Astrocyte (in vitro differentiated cells and primary cell): ENCODE results near the gene ATP11A. TPM values are rescaled to one million over a fixed set of nuclear protein-coding genes. Genes with fewer than 3 reads are reported as not detected.
"Not testable (repeated sequence)": the region's sequence is repeated elsewhere in the genome, so short reads cannot be mapped to it uniquely, and the experiment has no call there.

ENCODE experiments used
- DNase-seq: peaks from one replicate; pipeline ENCODE4 v3.0.0-alpha.2; 2010; ENCODE audit warnings: low read depth
- FAIRE-seq: peaks from 2 replicates; lab custom pipeline; 2011; peaks lifted over from hg19 to GRCh38; lab: Jason Lieb, UNC
- H2AFZ ChIP-seq: 2 replicates; pipeline ENCODE4 v1.6.0; 2012; ENCODE audit warnings: low read depth, low read length, inconsistent platforms
- H3K27ac ChIP-seq: 2 replicates; pipeline ENCODE4 v1.5.1; 2011; ENCODE audit warnings: low read depth, low read length, inconsistent platforms
- H3K27me3 ChIP-seq: 2 replicates; pipeline ENCODE4 v1.6.0; 2011; ENCODE audit warnings: low read length, inconsistent platforms; ENCODE audit not compliant: insufficient read depth
- H3K36me3 ChIP-seq: 2 replicates; pipeline ENCODE4 v1.5.1; 2011; ENCODE audit warnings: low read length, inconsistent platforms; ENCODE audit not compliant: insufficient read depth
- H3K4me1 ChIP-seq: 2 replicates; pipeline ENCODE4 v1.5.1; 2011; ENCODE audit warnings: low read length, inconsistent platforms; ENCODE audit not compliant: insufficient read depth
- H3K4me2 ChIP-seq: 2 replicates; pipeline ENCODE4 v1.6.0; 2012; ENCODE audit warnings: low read length, inconsistent platforms
- H3K4me3 ChIP-seq: 2 replicates; pipeline ENCODE4 v1.5.1; 2011; ENCODE audit warnings: low read depth, mild to moderate bottlenecking, low read length, inconsistent platforms; ENCODE audit not compliant: insufficient read depth
- H3K79me2 ChIP-seq: 2 replicates; pipeline ENCODE4 v1.6.0; 2012; ENCODE audit warnings: mild to moderate bottlenecking, low read length, inconsistent platforms; ENCODE audit not compliant: insufficient read depth
- H3K9ac ChIP-seq: 2 replicates; pipeline ENCODE4 v1.6.0; 2012; ENCODE audit warnings: mild to moderate bottlenecking, low read length, inconsistent platforms
- H3K9me3 ChIP-seq: 2 replicates; pipeline ENCODE4 v1.5.1; 2012; ENCODE audit warnings: low read depth, mild to moderate bottlenecking, low read length, inconsistent platforms; ENCODE audit not compliant: insufficient read depth
- H4K20me1 ChIP-seq: 2 replicates; pipeline ENCODE4 v1.6.0; 2012; ENCODE audit warnings: low read length, inconsistent platforms; ENCODE audit not compliant: insufficient read depth
- H3K27ac Mint-ChIP-seq: one replicate; pipeline ENCODE4 v1.8.0; 2021; ENCODE audit warnings: mild to moderate bottlenecking, mixed read lengths; ENCODE audit not compliant: unreplicated experiment
- H3K27me3 Mint-ChIP-seq: one replicate; pipeline ENCODE4 v1.8.0; 2021; ENCODE audit warnings: low read depth, mixed read lengths; ENCODE audit not compliant: unreplicated experiment
- H3K36me3 Mint-ChIP-seq: one replicate; pipeline ENCODE4 v1.8.0; 2021; ENCODE audit warnings: low read depth, mixed read lengths; ENCODE audit not compliant: unreplicated experiment
- H3K4me1 Mint-ChIP-seq: one replicate; pipeline ENCODE4 v1.8.0; 2021; ENCODE audit warnings: low read depth, mixed read lengths; ENCODE audit not compliant: unreplicated experiment
- H3K4me3 Mint-ChIP-seq: one replicate; pipeline ENCODE4 v1.8.0; 2021; ENCODE audit warnings: mild to moderate bottlenecking, moderate library complexity, mixed read lengths; ENCODE audit not compliant: unreplicated experiment
- H3K9me3 Mint-ChIP-seq: one replicate; pipeline ENCODE4 v1.8.0; 2021; ENCODE audit warnings: mild to moderate bottlenecking, mixed read lengths; ENCODE audit not compliant: unreplicated experiment
- CTCF ChIP-seq: IDR thresholded peaks from 2 replicates; pipeline ENCODE4 v1.5.1; 2011; ENCODE audit warnings: low read depth, mild to moderate bottlenecking, inconsistent platforms, low read length, moderate library complexity; ENCODE audit not compliant: insufficient read depth
- EZH2 ChIP-seq: IDR thresholded peaks from 2 replicates; pipeline ENCODE4 v1.6.1; 2012; ENCODE audit warnings: mild to moderate bottlenecking, low read length, inconsistent platforms; ENCODE audit not compliant: insufficient read depth
- total RNA-seq: library from RNA; stranded (reverse); gene quantifications from 2 replicates; pipeline ENCODE4 v1.2.1, GENCODE V29; 2021

Gene ATP11A
- total RNA-seq, 1 donor from 2014 or later, result 38.9 TPM

GRCh38 chr13:112785483-112785856, 95.6 kb downstream of the ATP11A start:
- FAIRE-seq (no peak), DNase-seq (no peak)
- peaks cover 8% of the 10 kb centered on the region for H3K4me1 ChIP-seq
- H3K79me2 ChIP-seq, result no peaks in the 10 kb centered on the region
- H3K4me3 ChIP-seq, result no peak overlapping the region
- H2AFZ ChIP-seq, result no peak overlapping the region
- H3K4me2 ChIP-seq, result no peak overlapping the region
- H3K9me3 ChIP-seq, result no peaks in the 10 kb centered on the region
- H3K9ac ChIP-seq, result no peak overlapping the region
- Mint-ChIP-seq H3K4me1 (peaks cover 22% of the 10 kb centered on the region), H3K27ac (no peak overlapping the region), H3K27me3 (no peaks in the 10 kb centered on the region), H3K36me3 (peaks cover 17% of the 10 kb centered on the region), H3K9me3 (peaks cover 5% of the 10 kb centered on the region), H3K4me3 (no peak overlapping the region)
- no peaks in the 10 kb centered on the region for H3K36me3 ChIP-seq
- TF ChIP-seq CTCF (no peak), EZH2 (no peak)
- H3K27me3 ChIP-seq, result no peaks in the 10 kb centered on the region
- no peaks in the 10 kb centered on the region for H4K20me1 ChIP-seq
- H3K27ac ChIP-seq, result no peak overlapping the region

- not testable (repeated sequence) for H3K27me3 Mint-ChIP-seq, H3K9me3 ChIP-seq, H3K79me2 ChIP-seq, DNase-seq, H3K4me1 ChIP-seq, H3K9ac ChIP-seq, H2AFZ ChIP-seq, H3K27me3 ChIP-seq, H3K36me3 ChIP-seq, H3K4me3 ChIP-seq, FAIRE-seq, H4K20me1 ChIP-seq, H3K4me3 Mint-ChIP-seq, H3K4me2 ChIP-seq, H3K27ac ChIP-seq, H3K27ac Mint-ChIP-seq, H3K9me3 Mint-ChIP-seq
- Mint-ChIP-seq H3K36me3 (peaks cover 17% of the 10 kb centered on the region), H3K4me1 (peaks cover 18% of the 10 kb centered on the region)
These were observed 97.0 kb downstream of the ATP11A start for GRCh38 chr13:112786810-112787209.

GRCh38 chr13:112790735-112791641, 101.2 kb downstream of the ATP11A start:
- Histone ChIP-seq H3K4me1 (no peaks in the 10 kb centered on the region), H3K36me3 (no peaks in the 10 kb centered on the region), H3K9ac (no peak overlapping the region), H3K4me2 (no peak overlapping the region), H3K4me3 (no peak overlapping the region), H3K9me3 (no peaks in the 10 kb centered on the region), H3K27ac (no peak overlapping the region), H3K79me2 (no peaks in the 10 kb centered on the region), H2AFZ (no peak overlapping the region), H4K20me1 (no peaks in the 10 kb centered on the region), H3K27me3 (no peaks in the 10 kb centered on the region)
- Mint-ChIP-seq H3K27me3 (no peaks in the 10 kb centered on the region), H3K27ac (no peak overlapping the region), H3K4me1 (peaks cover 2% of the 10 kb centered on the region), H3K4me3 (no peak overlapping the region), H3K9me3 (peaks cover 3% of the 10 kb centered on the region), H3K36me3 (peaks cover 19% of the 10 kb centered on the region)
- FAIRE-seq (no peak), DNase-seq (peak; percentile 43)
- TF ChIP-seq CTCF (no peak), EZH2 (no peak)
